ENCODE measurements around the gene IGF2BP1.

DNA sequence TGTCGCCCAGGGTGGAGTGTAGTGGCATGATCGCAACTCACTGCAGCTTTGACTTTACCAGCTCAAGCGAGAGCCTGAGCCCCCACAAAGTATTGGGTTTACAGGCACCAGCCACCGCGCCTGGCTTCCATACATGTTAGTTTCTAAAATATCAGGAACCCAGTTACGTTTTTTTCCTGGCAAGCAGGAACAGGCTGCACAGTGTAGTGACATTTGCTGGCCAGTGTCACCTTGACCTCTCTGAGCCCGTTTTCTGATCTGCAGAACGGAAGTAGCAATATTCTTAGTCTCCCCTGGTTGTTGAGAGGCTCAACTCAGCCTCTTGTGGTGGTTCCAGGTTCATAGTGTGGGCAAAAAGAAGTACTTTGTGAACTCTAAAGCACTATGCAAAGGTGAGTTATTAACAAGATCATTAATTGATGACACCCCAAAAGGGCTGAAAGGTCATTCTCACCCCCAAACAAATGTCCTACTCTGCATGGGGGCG is 15.6 kb downstream of the IGF2BP1 start:
- TF ChIP-seq, protein P1, sequence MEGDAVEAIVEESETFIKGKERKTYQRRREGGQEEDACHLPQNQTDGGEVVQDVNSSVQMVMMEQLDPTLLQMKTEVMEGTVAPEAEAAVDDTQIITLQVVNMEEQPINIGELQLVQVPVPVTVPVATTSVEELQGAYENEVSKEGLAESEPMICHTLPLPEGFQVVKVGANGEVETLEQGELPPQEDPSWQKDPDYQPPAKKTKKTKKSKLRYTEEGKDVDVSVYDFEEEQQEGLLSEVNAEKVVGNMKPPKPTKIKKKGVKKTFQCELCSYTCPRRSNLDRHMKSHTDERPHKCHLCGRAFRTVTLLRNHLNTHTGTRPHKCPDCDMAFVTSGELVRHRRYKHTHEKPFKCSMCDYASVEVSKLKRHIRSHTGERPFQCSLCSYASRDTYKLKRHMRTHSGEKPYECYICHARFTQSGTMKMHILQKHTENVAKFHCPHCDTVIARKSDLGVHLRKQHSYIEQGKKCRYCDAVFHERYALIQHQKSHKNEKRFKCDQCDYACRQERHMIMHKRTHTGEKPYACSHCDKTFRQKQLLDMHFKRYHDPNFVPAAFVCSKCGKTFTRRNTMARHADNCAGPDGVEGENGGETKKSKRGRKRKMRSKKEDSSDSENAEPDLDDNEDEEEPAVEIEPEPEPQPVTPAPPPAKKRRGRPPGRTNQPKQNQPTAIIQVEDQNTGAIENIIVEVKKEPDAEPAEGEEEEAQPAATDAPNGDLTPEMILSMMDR (IDR thresholded peaks at IDR 0.05) = no peak
- no peak for TF ChIP-seq POLR2A (IDR thresholded peaks at IDR 0.05)

All from testis (tissue), 2 donors.